Neural cell (in vitro differentiated cells): ENCODE measurements around the gene DGKI. TPM values are rescaled to one million over a fixed set of nuclear protein-coding genes. Genes with fewer than 3 reads are reported as not detected.

ENCODE experiments used
- H2AFZ ChIP-seq: fragments of 200-600, 300-800 bp; sonication (generic), shearing (Covaris generic); 2 replicates; pipeline ENCODE4 v1.6.0; 2014; ENCODE audit warnings: low read depth, mild to moderate bottlenecking, antibody characterized with exemption, low read length, moderate library complexity
- H3F3A ChIP-seq: fragments of 200-600 bp; shearing (Covaris generic); 2 replicates; pipeline ENCODE4 v1.6.1; 2016; ENCODE audit warnings: mild to moderate bottlenecking, moderate library complexity, mixed read lengths, antibody characterized with exemption, low read length; ENCODE audit not compliant: insufficient read depth, poor library complexity, severe bottlenecking
- H3K27ac ChIP-seq: fragments of 200-600, 300-800 bp; sonication (generic), shearing (Covaris generic); 2 replicates; pipeline ENCODE4 v1.5.1; 2014; ENCODE audit warnings: mild to moderate bottlenecking, low read length, moderate library complexity
- H3K27me3 ChIP-seq: fragments of 300-800, 200-600 bp; sonication (generic), shearing (Covaris generic); 2 replicates; pipeline ENCODE4 v1.6.0; 2014; ENCODE audit warnings: mild to moderate bottlenecking, low read depth, low read length, moderate library complexity; ENCODE audit not compliant: insufficient read depth
- H3K36me3 ChIP-seq: fragments of 300-800, 200-600 bp; sonication (generic), shearing (Covaris generic); 2 replicates; pipeline ENCODE4 v1.5.1; 2014; ENCODE audit warnings: mild to moderate bottlenecking, antibody characterized with exemption, low read length, moderate library complexity; ENCODE audit not compliant: insufficient read depth
- H3K4me2 ChIP-seq: fragments of 300-800, 200-600 bp; sonication (generic), shearing (Covaris generic); 2 replicates; pipeline ENCODE4 v1.6.0; 2014; ENCODE audit warnings: mild to moderate bottlenecking, low read length
- H3K4me3 ChIP-seq: fragments of 300-800, 200-600 bp; sonication (generic), shearing (Covaris generic); 2 replicates; pipeline ENCODE4 v1.5.1; 2014; ENCODE audit warnings: mild to moderate bottlenecking, low read length, moderate library complexity
- H3K79me2 ChIP-seq: fragments of 200-600 bp; shearing (Covaris generic); replicated peaks from 2 replicates; pipeline ENCODE4 v1.6.0; 2014; ENCODE audit warnings: mild to moderate bottlenecking, low read length, moderate library complexity; ENCODE audit not compliant: insufficient read depth
- H3K9ac ChIP-seq: fragments of 300-800, 200-600 bp; sonication (generic), shearing (Covaris generic); 2 replicates; pipeline ENCODE4 v1.6.1; 2016; ENCODE audit warnings: mild to moderate bottlenecking, low read length, mixed read lengths
- H3K9me2 ChIP-seq: fragments of 200-600 bp; shearing (Covaris generic); 2 replicates; pipeline ENCODE4 v1.6.1; 2016; ENCODE audit warnings: mild to moderate bottlenecking, low read length, mixed read lengths; ENCODE audit not compliant: insufficient read depth
- H3K9me3 ChIP-seq: fragments of 200-600, 300-800 bp; sonication (generic), shearing (Covaris generic); 2 replicates; pipeline ENCODE4 v1.6.1; 2016; ENCODE audit warnings: mild to moderate bottlenecking, mixed run types, low read length, moderate library complexity, mixed read lengths
- H4K20me1 ChIP-seq: fragments of 200-600 bp; shearing (Covaris generic); 2 replicates; pipeline ENCODE4 v1.6.1; 2016; ENCODE audit warnings: mild to moderate bottlenecking, mixed run types; ENCODE audit not compliant: insufficient read depth
- EP300 ChIP-seq: fragments of 450-650 bp; conservative IDR thresholded peaks from 2 replicates; pipeline ENCODE4 v1.6.1; 2014; ENCODE audit warnings: antibody characterized with exemption, mild to moderate bottlenecking, moderate library complexity; ENCODE audit not compliant: poor library complexity, severe bottlenecking
- EZH2 ChIP-seq: fragments of 200-600, 300-800 bp; shearing (Covaris generic), sonication (generic); IDR thresholded peaks from 2 replicates; pipeline ENCODE4 v1.6.1; 2014; ENCODE audit warnings: antibody characterized with exemption, low read length, borderline replicate concordance, mild to moderate bottlenecking; ENCODE audit not compliant: insufficient read depth, poor library complexity, severe bottlenecking
- MXI1 ChIP-seq: fragments of 450-650 bp; conservative IDR thresholded peaks from 2 replicates; pipeline ENCODE4 v1.6.1; 2014; ENCODE audit warnings: antibody characterized with exemption, mild to moderate bottlenecking; ENCODE audit not compliant: poor library complexity, severe bottlenecking
- POLR2AphosphoS5 ChIP-seq: IDR thresholded peaks from 2 replicates; pipeline ENCODE4 v1.6.1; 2012
- RAD21 ChIP-seq: fragments of 450-650 bp; conservative IDR thresholded peaks from 2 replicates; pipeline ENCODE4 v1.6.1; 2014; ENCODE audit warnings: antibody characterized with exemption, mild to moderate bottlenecking, moderate library complexity
- SMC3 ChIP-seq: fragments of 450-650 bp; conservative IDR thresholded peaks from 2 replicates; pipeline ENCODE4 v1.6.1; 2014; ENCODE audit warnings: antibody characterized with exemption, mild to moderate bottlenecking, moderate library complexity; ENCODE audit not compliant: poor library complexity
- TAF1 ChIP-seq: IDR thresholded peaks from 2 replicates; pipeline ENCODE4 v1.6.1; 2012; ENCODE audit warnings: low read depth
- polyA plus RNA-seq: library from polyadenylated mRNA; depleted of rRNA; stranded (reverse); fragments of >200 nt; gene quantifications from 2 replicates; pipeline ENCODE4 v1.2.3, GENCODE V29; 2014
- TF ChIP-seq, protein P1 (sequence below): fragments of 450-650 bp; IDR thresholded peaks from 2 replicates; pipeline ENCODE4 v1.5.1; 2014; ENCODE audit warnings: antibody characterized with exemption, mild to moderate bottlenecking, moderate library complexity; ENCODE audit not compliant: poor library complexity, severe bottlenecking
- TF ChIP-seq, protein P2 (sequence below): IDR thresholded peaks from 2 replicates; pipeline ENCODE4 v1.6.1; 2012; ENCODE audit warnings: borderline replicate concordance

Gene DGKI
- polyA plus RNA-seq, 1 donor from 2014 or later: 15.8 TPM

DNA sequence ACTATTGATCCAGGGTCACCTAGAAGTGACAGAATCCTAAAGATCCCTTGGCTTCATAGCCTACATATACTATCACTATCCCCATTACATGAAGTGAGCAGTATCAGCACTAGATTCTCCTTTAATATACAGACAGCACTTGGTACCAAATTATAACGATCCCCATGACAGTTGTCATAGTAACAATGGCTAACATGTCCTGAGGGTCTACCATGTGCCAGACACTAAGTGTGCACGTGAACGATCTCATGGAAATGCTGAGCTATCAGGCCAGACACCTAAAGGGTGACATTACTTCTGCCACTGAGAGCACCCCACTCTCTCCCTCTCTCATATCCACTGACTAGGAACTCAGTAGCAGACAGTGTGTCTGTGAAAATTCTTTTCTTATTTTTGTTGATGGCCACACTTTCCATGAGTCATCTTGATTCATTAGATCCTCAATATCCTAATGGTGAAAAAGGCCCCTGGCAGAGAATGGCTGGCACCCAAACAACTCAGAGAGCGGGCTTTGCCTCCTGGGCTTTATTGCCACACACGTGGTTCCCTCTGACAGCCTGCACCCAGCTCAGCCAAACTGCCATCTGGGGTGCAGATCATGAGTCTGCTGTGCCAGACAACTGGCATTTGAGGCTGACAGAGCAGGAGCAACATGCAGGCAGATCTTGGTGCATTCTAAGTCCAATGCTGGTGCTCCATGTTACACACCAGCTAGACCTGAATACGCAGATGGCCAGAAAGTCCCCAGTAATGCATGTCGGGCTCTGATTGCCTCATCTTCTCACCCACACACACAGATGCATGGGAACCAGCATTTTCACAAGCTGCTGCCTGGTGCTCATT, 176.3 kb downstream of the DGKI start:
- no peaks in the 10 kb centered on the region for H3K27me3 ChIP-seq
- TF ChIP-seq, protein P1, sequence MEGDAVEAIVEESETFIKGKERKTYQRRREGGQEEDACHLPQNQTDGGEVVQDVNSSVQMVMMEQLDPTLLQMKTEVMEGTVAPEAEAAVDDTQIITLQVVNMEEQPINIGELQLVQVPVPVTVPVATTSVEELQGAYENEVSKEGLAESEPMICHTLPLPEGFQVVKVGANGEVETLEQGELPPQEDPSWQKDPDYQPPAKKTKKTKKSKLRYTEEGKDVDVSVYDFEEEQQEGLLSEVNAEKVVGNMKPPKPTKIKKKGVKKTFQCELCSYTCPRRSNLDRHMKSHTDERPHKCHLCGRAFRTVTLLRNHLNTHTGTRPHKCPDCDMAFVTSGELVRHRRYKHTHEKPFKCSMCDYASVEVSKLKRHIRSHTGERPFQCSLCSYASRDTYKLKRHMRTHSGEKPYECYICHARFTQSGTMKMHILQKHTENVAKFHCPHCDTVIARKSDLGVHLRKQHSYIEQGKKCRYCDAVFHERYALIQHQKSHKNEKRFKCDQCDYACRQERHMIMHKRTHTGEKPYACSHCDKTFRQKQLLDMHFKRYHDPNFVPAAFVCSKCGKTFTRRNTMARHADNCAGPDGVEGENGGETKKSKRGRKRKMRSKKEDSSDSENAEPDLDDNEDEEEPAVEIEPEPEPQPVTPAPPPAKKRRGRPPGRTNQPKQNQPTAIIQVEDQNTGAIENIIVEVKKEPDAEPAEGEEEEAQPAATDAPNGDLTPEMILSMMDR: no peak
- TF ChIP-seq EP300 (no peak), MXI1 (no peak), SMC3 (no peak), POLR2AphosphoS5 (no peak), RAD21 (no peak), EZH2 (no peak), TAF1 (no peak)
- TF ChIP-seq, protein P2, sequence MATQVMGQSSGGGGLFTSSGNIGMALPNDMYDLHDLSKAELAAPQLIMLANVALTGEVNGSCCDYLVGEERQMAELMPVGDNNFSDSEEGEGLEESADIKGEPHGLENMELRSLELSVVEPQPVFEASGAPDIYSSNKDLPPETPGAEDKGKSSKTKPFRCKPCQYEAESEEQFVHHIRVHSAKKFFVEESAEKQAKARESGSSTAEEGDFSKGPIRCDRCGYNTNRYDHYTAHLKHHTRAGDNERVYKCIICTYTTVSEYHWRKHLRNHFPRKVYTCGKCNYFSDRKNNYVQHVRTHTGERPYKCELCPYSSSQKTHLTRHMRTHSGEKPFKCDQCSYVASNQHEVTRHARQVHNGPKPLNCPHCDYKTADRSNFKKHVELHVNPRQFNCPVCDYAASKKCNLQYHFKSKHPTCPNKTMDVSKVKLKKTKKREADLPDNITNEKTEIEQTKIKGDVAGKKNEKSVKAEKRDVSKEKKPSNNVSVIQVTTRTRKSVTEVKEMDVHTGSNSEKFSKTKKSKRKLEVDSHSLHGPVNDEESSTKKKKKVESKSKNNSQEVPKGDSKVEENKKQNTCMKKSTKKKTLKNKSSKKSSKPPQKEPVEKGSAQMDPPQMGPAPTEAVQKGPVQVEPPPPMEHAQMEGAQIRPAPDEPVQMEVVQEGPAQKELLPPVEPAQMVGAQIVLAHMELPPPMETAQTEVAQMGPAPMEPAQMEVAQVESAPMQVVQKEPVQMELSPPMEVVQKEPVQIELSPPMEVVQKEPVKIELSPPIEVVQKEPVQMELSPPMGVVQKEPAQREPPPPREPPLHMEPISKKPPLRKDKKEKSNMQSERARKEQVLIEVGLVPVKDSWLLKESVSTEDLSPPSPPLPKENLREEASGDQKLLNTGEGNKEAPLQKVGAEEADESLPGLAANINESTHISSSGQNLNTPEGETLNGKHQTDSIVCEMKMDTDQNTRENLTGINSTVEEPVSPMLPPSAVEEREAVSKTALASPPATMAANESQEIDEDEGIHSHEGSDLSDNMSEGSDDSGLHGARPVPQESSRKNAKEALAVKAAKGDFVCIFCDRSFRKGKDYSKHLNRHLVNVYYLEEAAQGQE: no peak
- H4K20me1 ChIP-seq: no peaks in the 10 kb centered on the region
- no peak overlapping the region for H3K27ac ChIP-seq
- no peak overlapping the region for H3K4me2 ChIP-seq
- no peaks in the 10 kb centered on the region for H3F3A ChIP-seq
- H3K36me3 ChIP-seq: no peaks in the 10 kb centered on the region
- no peak overlapping the region for H2AFZ ChIP-seq
- H3K9ac ChIP-seq: no peak overlapping the region
- H3K4me3 ChIP-seq: peak overlapping the region; percentile 11
- no peaks in the 10 kb centered on the region for H3K79me2 ChIP-seq
- no peaks in the 10 kb centered on the region for H3K9me2 ChIP-seq
- no peaks in the 10 kb centered on the region for H3K9me3 ChIP-seq

- H3K79me2 ChIP-seq: no peaks in the 10 kb centered on the region
- no peaks in the 10 kb centered on the region for H4K20me1 ChIP-seq
- H3K4me3 ChIP-seq: no peak overlapping the region
- no peaks in the 10 kb centered on the region for H3F3A ChIP-seq
- H3K4me2 ChIP-seq: no peak overlapping the region
- no peaks in the 10 kb centered on the region for H3K27me3 ChIP-seq
- no peaks in the 10 kb centered on the region for H3K36me3 ChIP-seq
- H2AFZ ChIP-seq: no peak overlapping the region
- TF ChIP-seq EP300: no peak
- no peaks in the 10 kb centered on the region for H3K9me3 ChIP-seq
- no peak overlapping the region for H3K9ac ChIP-seq
- no peak overlapping the region for H3K27ac ChIP-seq
- no peaks in the 10 kb centered on the region for H3K9me2 ChIP-seq
Observed at GRCh38 chr7:137669706-137670105, 177.1 kb downstream of the DGKI start.
